HepG2 (cell line): ENCODE measurements around the gene MRPL38. TPM values are rescaled to one million over a fixed set of nuclear protein-coding genes. Genes with fewer than 3 reads are reported as not detected.
A peak's percentile ranks its signal among the peaks of the same experiment; 100 is the strongest.

ENCODE experiments used
- CC2D1A ChIP-seq: sonication (generic); formaldehyde crosslinking; IDR thresholded peaks from 2 replicates; pipeline ENCODE4 v1.8.1; 2023; ENCODE audit warnings: mild to moderate bottlenecking, missing genetic modification reagents
- GPN1 ChIP-seq: sonication (generic); formaldehyde crosslinking; IDR thresholded peaks from 2 replicates; pipeline ENCODE4 v1.5.1; 2020; ENCODE audit warnings: missing genetic modification reagents, borderline replicate concordance
- JUNB ChIP-seq: sonication (generic); formaldehyde crosslinking; IDR thresholded peaks from 2 replicates; pipeline ENCODE4 v1.8.0; 2022; ENCODE audit warnings: missing genetic modification reagents, mild to moderate bottlenecking, borderline replicate concordance
- NR2F6 ChIP-seq, 2 experiments: IDR thresholded peaks; 2 replicates each; pipeline ENCODE4 v1.6.1; 2016; ENCODE audit warnings: antibody characterized with exemption in 1 of 2, mild to moderate bottlenecking in 1 of 2
- PCBP1 ChIP-seq: fragments of 200-400 bp; formaldehyde crosslinking; IDR thresholded peaks from 2 replicates; pipeline ENCODE4 v1.6.1; 2017; ENCODE audit warnings: mild to moderate bottlenecking, low read depth, low read length, borderline replicate concordance
- RARA ChIP-seq: IDR thresholded peaks from 2 replicates; pipeline ENCODE4 v1.6.1; 2016; ENCODE audit warnings: missing genetic modification reagents, missing compliant biosample characterization
- RBFOX2 ChIP-seq: fragments of 200-400 bp; formaldehyde crosslinking; IDR thresholded peaks from 2 replicates; pipeline ENCODE4 v1.6.1; 2017; ENCODE audit warnings: low read depth, mild to moderate bottlenecking, low read length
- SMC3 ChIP-seq: IDR thresholded peaks from 2 replicates; pipeline ENCODE4 v1.6.1; 2011; ENCODE audit warnings: low read length, improper control_type of control experiment
- TOPORS ChIP-seq: sonication (generic); formaldehyde crosslinking; IDR thresholded peaks from 2 replicates; pipeline ENCODE4 v1.8.0; 2023; ENCODE audit warnings: mild to moderate bottlenecking, missing genetic modification reagents
- U2AF2 ChIP-seq: fragments of 200-400 bp; formaldehyde crosslinking; IDR thresholded peaks from 2 replicates; pipeline ENCODE4 v1.6.1; 2017; ENCODE audit warnings: low read depth, mild to moderate bottlenecking, low read length
- ZBTB38 ChIP-seq: sonication (generic); formaldehyde crosslinking; IDR thresholded peaks from 2 replicates; pipeline ENCODE4 v1.5.1; 2020; ENCODE audit warnings: mild to moderate bottlenecking, missing genetic modification reagents
- ZNF296 ChIP-seq: sonication (generic); formaldehyde crosslinking; conservative IDR thresholded peaks from 2 replicates; pipeline ENCODE4 v1.5.0; 2020; ENCODE audit warnings: mild to moderate bottlenecking, missing genetic modification reagents
- ZNF816 ChIP-seq: sonication (generic); formaldehyde crosslinking; IDR thresholded peaks from 2 replicates; pipeline ENCODE4 v1.8.0; 2022; ENCODE audit warnings: missing genetic modification reagents, mild to moderate bottlenecking, borderline replicate concordance
- polyA plus RNA-seq, 8 experiments: library from polyadenylated mRNA; depleted of rRNA in 3 of 8; stranded (reverse) in 7 of 8; unstranded in 1 of 8; fragments of >200 nt; fragmentation: Illumina TruSeq in 4 of 8; extraction: Trizol in 4 of 8; gene quantifications; 2 replicates each; pipeline versions ENCODE4 v1.2.1 to v1.2.3, GENCODE V29; 2011 to 2016; ENCODE audit warnings: low read depth in 4 of 8, missing spikeins in 1 of 8, mixed read lengths in 1 of 8; ENCODE audit not compliant: insufficient read depth in 1 of 8
- total RNA-seq, 5 experiments: library from RNA; depleted of rRNA; stranded (reverse); fragments of >200 nt; fragmentation: Illumina TruSeq; extraction: Trizol; gene quantifications; 2 replicates each; pipeline ENCODE4 v1.2.3, GENCODE V29; 2016; ENCODE audit warnings: low read depth in 1 of 5
- TF ChIP-seq, protein P1 (sequence below): IDR thresholded peaks from 2 replicates; pipeline ENCODE4 v1.6.1; 2016; ENCODE audit warnings: missing compliant biosample characterization, missing genetic modification reagents, borderline replicate concordance
- TF ChIP-seq, protein P2 (sequence below): sonication (generic); formaldehyde crosslinking; IDR thresholded peaks from 2 replicates; pipeline ENCODE4 v1.8.0; 2022; ENCODE audit warnings: low read depth, missing genetic modification reagents
- TF ChIP-seq, protein P3 (sequence below): sonication (generic); formaldehyde crosslinking; IDR thresholded peaks from 2 replicates; pipeline ENCODE4 v1.4.0; 2020; ENCODE audit warnings: mild to moderate bottlenecking, missing genetic modification reagents
- TF ChIP-seq, protein P4 (sequence below): sonication (generic); formaldehyde crosslinking; IDR thresholded peaks from 2 replicates; pipeline ENCODE4 v1.4.0; 2020; ENCODE audit warnings: missing genetic modification reagents, mild to moderate bottlenecking, borderline replicate concordance
- TF ChIP-seq, protein P5 (sequence below): sonication (generic); formaldehyde crosslinking; IDR thresholded peaks from 2 replicates; pipeline ENCODE4 v1.4.0; 2020; ENCODE audit warnings: missing genetic modification reagents

Gene MRPL38
- total and polyA plus RNA-seq, 2 of the 13 experiments (the other 11 are each of a cell fraction or from before 2014, with no cell fraction given), result 83.7 to 125 TPM

DNA sequence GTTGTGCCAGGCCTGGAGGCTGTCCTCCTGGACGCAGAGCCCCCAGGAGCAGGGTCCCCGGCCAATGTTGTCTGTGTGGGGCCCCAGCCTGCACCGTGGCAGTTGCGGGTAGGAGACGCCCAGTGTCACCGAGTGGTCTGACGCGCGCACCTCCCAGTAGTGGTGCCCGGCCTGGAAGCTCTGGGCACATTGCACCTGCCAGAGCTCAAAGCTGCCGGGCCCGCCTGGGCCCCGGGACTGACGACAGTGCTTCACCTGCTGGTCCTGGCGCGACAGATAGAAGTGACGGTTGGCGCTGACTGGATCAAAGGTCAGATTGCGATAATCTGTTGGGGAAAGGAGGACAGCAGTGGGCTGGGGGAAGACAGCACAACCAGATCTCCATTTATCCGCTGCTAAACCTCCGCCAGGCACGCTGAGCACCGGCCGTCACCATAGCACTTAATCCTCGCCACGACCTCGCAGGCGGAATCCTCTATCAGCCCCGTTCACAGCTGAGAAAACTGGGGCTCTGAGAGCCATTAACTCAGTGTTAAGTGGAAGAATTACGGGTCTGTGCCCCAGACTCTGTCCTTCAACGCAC, 13.6 kb downstream of the MRPL38 start (continued):
- TF ChIP-seq GPN1 (CRISPR knock-in tag) (0 out of 2 replicates have a peak, but pooled peaks have one; percentile 42), NR2F6 (IDR thresholded peaks at IDR 0.05) (no peak), NR2F6 (CRISPR knock-in tag; IDR thresholded peaks at IDR 0.05) (0 out of 2 replicates have a peak, but pooled peaks have one; percentile 20), ZNF816 (0 out of 2 replicates have a peak, but pooled peaks have one; percentile 82), JUNB (0 out of 2 replicates have a peak, but pooled peaks have one; percentile 37), CC2D1A (CRISPR knock-in tag) (0 out of 2 replicates have a peak, but pooled peaks have one; percentile 32), ZNF296 (CRISPR knock-in tag) (peak; percentile 22; the same call in 1 of the 2 replicates), PCBP1 (0 out of 2 replicates have a peak, but pooled peaks have one; percentile 16), RARA (no peak), SMC3 (0 out of 2 replicates have a peak, but pooled peaks have one; percentile 5), U2AF2 (0 out of 2 replicates have a peak, but pooled peaks have one; percentile 26), RBFOX2 (peak; percentile 59; the same call in 1 of the 2 replicates), ZBTB38 (peak; percentile 99), TOPORS (CRISPR knock-in tag) (0 out of 2 replicates have a peak, but pooled peaks have one; percentile 2)
- TF ChIP-seq, protein P1, sequence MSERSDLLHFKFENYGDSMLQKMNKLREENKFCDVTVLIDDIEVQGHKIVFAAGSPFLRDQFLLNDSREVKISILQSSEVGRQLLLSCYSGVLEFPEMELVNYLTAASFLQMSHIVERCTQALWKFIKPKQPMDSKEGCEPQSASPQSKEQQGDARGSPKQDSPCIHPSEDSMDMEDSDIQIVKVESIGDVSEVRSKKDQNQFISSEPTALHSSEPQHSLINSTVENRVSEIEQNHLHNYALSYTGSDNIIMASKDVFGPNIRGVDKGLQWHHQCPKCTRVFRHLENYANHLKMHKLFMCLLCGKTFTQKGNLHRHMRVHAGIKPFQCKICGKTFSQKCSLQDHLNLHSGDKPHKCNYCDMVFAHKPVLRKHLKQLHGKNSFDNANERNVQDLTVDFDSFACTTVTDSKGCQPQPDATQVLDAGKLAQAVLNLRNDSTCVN (CRISPR knock-in tag), result no peak
- TF ChIP-seq, protein P2, sequence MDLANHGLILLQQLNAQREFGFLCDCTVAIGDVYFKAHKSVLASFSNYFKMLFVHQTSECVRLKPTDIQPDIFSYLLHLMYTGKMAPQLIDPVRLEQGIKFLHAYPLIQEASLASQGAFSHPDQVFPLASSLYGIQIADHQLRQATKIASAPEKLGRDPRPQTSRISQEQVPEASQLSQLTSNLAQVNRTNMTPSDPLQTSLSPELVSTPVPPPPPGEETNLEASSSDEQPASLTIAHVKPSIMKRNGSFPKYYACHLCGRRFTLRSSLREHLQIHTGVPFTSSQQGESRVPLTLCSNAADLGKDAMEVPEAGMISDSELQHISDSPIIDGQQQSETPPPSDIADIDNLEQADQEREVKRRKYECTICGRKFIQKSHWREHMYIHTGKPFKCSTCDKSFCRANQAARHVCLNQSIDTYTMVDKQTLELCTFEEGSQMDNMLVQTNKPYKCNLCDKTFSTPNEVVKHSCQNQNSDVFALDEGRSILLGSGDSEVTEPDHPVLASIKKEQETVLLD (CRISPR knock-in tag), result 0 out of 2 replicates have a peak, but pooled peaks have one; percentile 31
- TF ChIP-seq, protein P3, sequence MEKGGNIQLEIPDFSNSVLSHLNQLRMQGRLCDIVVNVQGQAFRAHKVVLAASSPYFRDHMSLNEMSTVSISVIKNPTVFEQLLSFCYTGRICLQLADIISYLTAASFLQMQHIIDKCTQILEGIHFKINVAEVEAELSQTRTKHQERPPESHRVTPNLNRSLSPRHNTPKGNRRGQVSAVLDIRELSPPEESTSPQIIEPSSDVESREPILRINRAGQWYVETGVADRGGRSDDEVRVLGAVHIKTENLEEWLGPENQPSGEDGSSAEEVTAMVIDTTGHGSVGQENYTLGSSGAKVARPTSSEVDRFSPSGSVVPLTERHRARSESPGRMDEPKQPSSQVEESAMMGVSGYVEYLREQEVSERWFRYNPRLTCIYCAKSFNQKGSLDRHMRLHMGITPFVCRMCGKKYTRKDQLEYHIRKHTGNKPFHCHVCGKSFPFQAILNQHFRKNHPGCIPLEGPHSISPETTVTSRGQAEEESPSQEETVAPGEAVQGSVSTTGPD, result peak; percentile 78
- TF ChIP-seq, protein P4, sequence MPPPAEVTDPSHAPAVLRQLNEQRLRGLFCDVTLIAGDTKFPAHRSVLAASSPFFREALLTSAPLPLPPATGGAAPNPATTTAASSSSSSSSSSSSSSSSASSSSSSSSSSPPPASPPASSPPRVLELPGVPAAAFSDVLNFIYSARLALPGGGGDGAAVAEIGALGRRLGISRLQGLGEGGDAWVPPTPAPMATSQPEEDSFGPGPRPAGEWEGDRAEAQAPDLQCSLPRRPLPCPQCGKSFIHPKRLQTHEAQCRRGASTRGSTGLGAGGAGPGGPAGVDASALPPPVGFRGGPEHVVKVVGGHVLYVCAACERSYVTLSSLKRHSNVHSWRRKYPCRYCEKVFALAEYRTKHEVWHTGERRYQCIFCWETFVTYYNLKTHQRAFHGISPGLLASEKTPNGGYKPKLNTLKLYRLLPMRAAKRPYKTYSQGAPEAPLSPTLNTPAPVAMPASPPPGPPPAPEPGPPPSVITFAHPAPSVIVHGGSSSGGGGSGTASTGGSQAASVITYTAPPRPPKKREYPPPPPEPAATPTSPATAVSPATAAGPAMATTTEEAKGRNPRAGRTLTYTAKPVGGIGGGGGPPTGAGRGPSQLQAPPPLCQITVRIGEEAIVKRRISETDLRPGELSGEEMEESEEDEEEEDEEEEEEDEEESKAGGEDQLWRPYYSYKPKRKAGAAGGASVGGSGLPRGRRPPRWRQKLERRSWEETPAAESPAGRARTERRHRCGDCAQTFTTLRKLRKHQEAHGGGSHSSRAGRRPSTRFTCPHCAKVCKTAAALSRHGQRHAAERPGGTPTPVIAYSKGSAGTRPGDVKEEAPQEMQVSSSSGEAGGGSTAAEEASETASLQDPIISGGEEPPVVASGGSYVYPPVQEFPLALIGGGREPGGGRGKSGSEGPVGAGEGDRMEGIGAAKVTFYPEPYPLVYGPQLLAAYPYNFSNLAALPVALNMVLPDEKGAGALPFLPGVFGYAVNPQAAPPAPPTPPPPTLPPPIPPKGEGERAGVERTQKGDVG (CRISPR knock-in tag), result peak; percentile 100; the same call in 1 of the 2 replicates
- TF ChIP-seq, protein P5, sequence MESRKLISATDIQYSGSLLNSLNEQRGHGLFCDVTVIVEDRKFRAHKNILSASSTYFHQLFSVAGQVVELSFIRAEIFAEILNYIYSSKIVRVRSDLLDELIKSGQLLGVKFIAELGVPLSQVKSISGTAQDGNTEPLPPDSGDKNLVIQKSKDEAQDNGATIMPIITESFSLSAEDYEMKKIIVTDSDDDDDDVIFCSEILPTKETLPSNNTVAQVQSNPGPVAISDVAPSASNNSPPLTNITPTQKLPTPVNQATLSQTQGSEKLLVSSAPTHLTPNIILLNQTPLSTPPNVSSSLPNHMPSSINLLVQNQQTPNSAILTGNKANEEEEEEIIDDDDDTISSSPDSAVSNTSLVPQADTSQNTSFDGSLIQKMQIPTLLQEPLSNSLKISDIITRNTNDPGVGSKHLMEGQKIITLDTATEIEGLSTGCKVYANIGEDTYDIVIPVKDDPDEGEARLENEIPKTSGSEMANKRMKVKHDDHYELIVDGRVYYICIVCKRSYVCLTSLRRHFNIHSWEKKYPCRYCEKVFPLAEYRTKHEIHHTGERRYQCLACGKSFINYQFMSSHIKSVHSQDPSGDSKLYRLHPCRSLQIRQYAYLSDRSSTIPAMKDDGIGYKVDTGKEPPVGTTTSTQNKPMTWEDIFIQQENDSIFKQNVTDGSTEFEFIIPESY (CRISPR knock-in tag), result peak; percentile 99
